Activated naive CD4-positive, alpha-beta T cell treated with anti-CD3 and anti-CD28 coated beads, Interleukin-2, amount 50 U/mL, for 16 hours (primary cell): ENCODE data around the gene CARNS1.
"Not testable (repeated sequence)": the region's sequence is repeated elsewhere in the genome, so short reads cannot be mapped to it uniquely, and the experiment has no call there.

Experiments used
- DNase-seq: peaks from one replicate; pipeline ENCODE4 v3.0.0-alpha.2; 2020

Gene CARNS1

DNA sequence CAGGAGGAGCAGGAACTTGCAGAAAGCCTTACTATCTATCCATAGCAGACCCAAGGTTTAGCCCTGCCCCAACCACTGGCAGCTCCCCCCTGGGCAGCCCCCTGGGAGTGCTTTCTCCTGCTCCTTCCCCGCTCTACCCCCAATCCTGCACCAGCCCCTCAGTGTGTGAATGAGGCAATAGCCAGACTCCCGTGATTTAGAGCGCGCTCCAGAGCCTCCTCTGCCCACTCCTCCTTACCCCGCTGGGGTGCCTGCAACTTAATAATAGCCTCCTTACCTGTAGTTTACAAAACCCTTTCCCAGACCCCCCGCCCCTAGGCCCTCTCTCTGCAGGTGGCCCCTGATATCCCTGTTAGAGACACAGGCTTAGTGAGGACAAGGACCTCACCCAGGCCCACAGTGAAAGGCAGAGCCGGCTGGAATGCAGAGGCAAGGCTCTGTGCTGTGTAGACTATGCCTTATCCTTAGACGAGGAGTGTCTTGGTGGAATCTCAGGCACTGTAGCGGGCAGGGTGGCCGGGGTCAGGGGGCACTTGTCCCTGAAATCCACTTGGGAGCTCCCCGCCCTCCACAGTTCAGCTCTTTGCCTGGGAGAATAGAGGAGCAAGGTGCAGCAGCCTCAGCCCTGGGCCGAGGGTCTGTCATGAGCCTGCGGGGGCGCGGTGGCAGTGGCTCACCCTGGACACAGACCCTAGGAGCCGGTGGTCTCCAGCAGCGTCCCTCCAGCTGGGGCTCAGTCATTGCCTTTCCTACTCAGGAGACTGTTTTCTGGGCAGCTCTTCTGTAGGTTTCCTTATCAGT lies 4.3 kb upstream of the CARNS1 start:
- no peak for DNase-seq

DNA sequence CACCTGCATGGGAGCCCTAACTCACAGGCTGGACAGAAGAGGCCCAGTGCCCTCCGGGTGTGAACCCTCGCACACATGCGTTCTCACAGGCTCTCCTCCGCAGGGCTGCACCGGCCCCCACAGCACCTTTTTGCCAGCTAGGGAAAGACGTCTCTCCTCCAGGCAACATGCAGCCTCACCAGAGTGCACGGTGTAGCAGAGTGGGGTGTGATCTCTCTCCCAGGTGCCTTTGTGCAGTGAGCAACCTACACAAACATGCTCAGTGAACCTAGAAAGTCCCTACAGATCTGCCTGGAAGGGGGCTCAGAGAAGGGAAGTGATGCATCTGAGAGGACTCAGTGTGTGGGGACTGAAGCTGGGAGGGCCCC lies 3.7 kb upstream of the CARNS1 start:
- no peak for DNase-seq

DNA sequence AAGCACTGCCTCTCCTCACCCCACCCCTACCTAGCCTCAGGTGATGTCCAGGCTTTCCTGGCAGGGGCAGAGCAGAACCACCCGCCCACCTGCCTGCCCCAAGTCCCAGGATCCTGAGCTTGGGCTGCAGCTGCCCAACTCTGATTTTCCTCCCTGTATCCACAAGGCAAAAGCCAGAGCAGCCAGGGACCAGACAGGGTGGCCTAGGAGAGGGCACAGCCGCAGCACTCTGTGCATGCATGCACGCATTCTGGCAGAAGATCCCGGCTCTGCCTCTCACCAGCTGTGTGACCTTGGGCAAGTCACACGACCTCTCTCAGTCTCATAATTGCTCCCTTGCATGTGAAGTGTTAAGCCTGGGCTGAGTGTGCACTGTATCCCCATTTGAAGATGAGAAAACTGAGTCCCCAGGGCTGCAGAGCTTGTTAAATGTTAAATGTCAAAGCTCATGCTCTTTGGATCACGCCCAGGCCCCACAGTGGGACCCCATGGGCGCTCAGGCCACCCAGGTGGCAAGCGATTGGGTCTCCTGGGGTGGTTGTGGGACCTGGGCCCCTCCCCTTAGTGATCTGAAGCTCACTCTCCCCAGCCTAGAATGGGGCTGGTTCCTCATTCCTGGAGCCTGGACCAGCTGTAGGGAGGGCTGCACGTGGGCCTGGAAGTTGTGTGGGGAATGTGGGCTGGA lies 2.8 kb upstream of the CARNS1 start:
- no peak for DNase-seq

DNA sequence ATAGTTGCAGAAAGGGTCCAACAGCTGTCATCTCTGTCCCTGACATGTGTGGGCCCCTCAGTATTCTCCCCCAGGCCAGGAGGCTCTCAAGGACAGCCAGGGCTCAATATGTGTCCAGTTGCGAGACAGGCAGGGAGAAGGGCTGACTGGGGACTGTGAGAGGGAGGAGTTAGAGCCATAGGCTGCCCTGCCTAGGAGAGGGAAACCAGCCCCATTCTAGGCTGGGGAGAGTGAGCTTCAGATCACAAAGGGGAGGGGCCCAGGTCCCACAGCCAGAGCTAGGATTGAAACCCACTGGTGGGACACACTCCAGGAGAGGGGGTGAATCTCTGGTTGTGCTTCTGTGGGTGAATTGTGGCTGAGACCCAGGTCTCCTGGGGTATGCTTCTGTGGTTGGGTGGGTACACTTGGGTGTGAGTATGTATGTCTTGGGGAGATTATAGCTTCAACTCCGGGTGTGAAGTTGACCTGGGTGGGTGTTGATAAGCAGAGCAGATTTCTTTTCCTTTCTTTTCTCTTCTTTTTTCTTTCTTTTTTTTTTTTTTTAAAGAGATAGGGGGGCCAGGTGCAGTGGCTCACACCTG lies 2.1 kb upstream of the CARNS1 start:
- no peak for DNase-seq

GRCh38 chr11:67416416-67417335 lies 1.2 kb downstream of the CARNS1 start:
- DNase-seq: peak; percentile 73

GRCh38 chr11:67417425-67417824 lies 1.9 kb downstream of the CARNS1 start:
- DNase-seq: no peak

DNA sequence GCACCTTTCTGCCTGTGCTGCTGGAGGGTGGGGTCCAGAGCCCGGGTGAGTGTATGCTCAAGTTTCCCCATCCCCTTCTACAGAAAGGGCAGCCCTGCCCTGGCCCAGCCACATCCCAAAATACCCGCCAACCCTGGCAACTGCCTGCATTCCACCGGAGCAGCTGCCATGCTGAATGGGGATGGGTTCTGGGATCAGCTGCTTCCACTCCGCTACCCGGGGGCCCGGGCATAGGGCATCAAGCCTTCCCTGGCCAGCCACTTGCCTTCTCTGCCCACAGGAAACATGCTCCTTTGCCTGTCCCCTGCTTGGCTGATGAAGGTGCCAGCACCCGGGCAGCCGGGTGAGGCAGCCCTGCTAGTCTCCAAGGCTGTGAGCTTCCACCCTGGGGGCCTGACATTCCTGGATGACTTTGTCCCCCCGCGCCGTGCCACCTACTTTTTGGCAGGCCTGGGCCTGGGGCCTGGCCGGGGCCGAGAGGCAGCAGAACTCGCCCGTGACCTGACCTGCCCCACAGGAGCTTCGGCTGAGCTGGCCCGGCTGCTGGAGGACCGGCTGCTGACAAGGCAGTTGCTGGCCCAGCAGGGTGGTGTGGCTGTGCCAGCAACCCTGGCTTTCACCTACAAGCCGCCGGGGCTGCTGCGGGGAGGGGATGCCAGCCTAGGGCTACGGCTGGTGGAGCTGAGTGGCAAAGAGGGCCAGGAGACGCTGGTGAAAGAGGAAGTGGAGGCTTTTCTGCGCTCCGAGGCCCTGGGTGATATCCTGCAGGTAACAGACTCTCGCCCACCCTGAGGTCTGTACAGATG lies 3.2 kb downstream of the CARNS1 start:
- DNase-seq: no peak

DNA sequence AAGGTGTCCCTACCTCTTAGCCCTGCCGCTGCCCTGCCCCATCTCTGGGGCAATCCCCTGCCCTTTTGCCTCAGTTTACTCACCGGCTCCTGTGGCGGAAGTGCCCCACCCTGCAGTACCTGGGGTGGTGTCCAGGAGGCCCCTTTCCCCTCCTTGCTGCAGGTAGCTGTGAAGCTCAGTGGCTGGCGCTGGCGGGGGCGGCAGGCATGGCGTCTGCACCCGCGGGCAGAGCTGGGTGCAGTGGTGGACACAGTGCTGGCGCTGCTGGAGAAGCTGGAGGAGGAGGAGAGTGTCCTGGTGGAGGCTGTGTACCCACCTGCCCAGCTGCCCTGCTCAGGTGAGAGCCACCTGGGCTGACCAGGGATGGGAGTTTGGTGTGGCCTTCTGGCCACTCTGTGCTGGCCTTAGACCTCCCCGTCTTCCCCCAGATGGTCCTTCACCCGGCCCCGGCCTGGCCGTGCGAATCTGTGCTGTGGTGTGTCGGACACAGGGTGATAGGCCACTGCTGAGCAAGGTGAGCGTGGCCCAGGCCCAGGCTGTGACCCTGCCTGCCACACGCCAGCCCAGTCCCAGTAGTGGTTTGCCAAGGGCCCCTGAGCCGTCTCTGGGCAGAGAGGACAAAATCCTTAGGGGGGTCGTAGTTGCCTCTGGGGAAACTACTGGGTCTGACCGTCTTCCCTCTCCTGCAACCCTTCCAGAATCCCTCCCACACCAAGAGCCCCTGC lies 4.0 kb downstream of the CARNS1 start:
- no peak for DNase-seq

GRCh38 chr11:67420147-67420645 lies 4.7 kb downstream of the CARNS1 start:
- no peak for DNase-seq

GRCh38 chr11:67420646-67421429 lies 5.4 kb downstream of the CARNS1 start:
- DNase-seq: peak; percentile 98

GRCh38 chr11:67421430-67422031 lies 6.1 kb downstream of the CARNS1 start:
- no peak for DNase-seq

DNA sequence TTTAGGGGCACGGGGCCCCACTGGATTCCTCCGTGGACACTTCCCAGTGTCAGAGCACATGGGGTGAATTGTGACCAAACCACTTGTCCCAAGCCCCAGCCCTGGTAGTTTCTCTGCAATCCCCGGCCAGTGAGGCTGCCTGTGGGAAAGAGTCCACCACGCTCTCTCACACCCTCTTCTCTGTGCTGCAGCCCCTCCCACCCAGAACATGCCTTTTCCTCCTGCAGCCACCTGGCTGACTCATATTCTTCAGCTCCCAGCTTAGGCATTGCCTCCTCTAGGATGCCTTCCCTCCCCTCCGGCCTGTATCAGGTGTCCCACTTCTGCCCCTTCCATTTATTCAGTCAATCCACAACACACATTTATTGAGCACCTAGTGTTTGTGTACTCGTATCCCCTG lies 7.4 kb downstream of the CARNS1 start:
- no peak for DNase-seq

GRCh38 chr11:67423466-67423865 lies 8.0 kb downstream of the CARNS1 start:
- DNase-seq: no peak

- DNase-seq: no peak
Measured at GRCh38 chr11:67423891-67424613, 8.6 kb downstream of the CARNS1 start.

GRCh38 chr11:67427364-67427859 lies 11.9 kb downstream of the CARNS1 start:
- not testable (repeated sequence) for DNase-seq

- peak; percentile 99 for DNase-seq
Measured at GRCh38 chr11:67428052-67429001, 12.8 kb downstream of the CARNS1 start, which contains the start of gene RPS6KB2. Gene RPS6KB2 (plus strand): TSS chr11:67428494. CDS start chr11:67428546, 52 bp downstream.

- no peak for DNase-seq
Measured at GRCh38 chr11:67429038-67429668, 13.7 kb downstream of the CARNS1 start.
